HG03135 (cell line): ENCODE results near the gene IBA57.
"Not testable (repeated sequence)": the region's sequence is repeated elsewhere in the genome, so short reads cannot be mapped to it uniquely, and the experiment has no call there.

ENCODE experiments used
- ATAC-seq: cut with Tn5 transposase; IDR thresholded peaks from one replicate; pipeline ENCODE4 v1.9.1; 2021; ENCODE audit warnings: mild to moderate bottlenecking, moderate library complexity; ENCODE audit not compliant: unreplicated experiment

IBA57 gene

DNA sequence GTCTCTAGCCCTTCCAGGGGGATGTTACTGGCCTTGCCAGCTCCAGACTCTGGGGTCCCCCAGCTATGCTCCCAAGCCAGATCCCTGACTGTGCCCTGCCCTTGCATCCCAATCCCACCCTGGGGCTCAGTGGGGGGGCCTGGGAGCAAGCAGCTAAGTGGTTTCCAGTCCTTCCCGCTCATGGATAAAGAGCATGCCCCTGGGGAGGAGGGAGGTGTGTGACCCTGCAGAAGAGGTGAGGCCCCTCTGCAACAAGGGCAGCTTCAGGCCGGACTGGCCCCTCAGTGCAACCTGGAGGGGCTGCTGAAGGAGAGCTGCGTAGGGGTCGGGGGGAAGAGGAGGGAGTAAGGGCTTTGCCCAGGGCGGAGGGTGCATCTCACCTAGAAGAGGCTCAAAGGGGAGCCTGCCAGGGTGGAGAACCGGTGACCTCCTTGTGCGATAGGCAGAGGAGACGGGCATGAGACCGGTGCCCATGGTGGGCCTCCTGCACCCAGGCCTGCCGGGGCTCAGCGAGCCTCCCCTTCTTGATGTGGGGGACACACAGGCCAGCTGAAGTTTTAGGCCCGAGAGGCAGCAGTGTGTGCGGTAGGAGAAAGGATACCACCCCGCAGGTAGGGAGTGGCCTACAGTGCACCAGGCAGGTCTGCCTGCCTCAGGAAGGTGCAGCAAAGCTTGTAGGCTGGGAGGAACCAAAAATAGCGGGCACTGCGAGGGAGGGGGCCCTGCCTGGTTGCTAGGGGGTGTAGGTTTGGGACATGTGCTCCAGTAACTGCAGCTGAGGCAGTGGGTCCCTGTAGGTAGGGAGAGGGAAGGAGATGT, 45.3 kb downstream of the IBA57 start:
- ATAC-seq = no peak

DNA sequence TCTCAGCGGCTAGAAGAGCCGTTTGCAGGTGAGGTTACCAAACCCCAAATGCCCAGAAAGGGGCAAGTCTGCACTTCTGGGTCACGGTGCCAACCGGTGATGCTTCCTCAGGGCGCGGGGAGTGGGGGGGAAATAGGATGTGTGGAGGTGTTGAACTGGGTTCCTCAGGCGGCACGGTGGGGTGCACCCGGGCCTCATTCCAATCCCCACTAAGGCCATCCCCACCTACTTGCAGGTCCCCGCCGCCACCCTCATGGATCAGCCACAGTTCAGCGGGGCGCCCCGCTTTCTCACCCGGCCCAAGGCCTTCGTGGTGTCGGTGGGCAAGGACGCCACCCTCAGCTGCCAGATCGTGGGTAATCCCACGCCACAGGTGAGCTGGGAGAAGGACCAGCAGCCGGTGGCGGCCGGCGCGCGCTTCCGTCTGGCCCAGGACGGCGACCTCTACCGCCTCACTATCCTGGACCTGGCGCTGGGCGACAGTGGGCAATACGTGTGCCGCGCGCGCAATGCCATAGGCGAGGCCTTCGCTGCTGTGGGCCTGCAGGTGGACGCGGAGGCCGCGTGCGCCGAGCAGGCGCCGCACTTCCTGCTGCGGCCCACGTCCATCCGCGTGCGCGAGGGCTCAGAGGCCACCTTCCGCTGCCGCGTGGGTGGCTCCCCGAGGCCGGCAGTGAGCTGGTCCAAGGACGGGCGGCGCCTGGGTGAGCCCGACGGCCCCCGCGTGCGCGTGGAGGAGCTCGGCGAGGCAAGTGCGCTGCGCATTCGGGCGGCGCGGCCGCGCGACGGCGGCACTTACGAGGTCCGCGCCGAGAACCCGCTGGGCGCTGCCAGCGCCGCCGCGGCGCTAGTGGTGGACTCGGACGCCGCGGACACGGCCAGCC, 46.2 kb downstream of the IBA57 start:
- no peak for ATAC-seq

DNA sequence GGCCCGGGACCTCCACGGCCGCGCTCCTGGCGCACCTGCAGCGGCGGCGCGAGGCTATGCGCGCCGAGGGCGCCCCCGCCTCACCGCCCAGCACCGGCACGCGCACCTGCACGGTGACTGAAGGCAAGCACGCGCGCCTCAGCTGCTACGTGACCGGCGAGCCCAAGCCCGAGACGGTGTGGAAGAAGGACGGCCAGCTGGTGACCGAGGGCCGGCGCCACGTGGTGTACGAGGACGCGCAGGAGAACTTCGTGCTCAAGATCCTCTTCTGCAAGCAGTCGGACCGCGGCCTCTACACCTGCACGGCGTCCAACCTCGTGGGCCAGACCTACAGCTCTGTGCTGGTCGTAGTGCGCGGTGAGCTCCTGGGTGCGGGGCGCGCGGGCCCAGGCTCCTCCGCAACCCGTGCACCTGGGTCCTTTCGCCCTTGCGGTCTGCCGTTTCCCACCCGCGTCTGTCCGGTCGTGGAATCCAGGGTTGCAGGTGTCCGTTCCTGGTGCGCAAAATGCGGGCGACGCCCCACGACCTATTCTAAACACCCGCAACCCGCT, 46.9 kb downstream of the IBA57 start:
- ATAC-seq = no peak

DNA sequence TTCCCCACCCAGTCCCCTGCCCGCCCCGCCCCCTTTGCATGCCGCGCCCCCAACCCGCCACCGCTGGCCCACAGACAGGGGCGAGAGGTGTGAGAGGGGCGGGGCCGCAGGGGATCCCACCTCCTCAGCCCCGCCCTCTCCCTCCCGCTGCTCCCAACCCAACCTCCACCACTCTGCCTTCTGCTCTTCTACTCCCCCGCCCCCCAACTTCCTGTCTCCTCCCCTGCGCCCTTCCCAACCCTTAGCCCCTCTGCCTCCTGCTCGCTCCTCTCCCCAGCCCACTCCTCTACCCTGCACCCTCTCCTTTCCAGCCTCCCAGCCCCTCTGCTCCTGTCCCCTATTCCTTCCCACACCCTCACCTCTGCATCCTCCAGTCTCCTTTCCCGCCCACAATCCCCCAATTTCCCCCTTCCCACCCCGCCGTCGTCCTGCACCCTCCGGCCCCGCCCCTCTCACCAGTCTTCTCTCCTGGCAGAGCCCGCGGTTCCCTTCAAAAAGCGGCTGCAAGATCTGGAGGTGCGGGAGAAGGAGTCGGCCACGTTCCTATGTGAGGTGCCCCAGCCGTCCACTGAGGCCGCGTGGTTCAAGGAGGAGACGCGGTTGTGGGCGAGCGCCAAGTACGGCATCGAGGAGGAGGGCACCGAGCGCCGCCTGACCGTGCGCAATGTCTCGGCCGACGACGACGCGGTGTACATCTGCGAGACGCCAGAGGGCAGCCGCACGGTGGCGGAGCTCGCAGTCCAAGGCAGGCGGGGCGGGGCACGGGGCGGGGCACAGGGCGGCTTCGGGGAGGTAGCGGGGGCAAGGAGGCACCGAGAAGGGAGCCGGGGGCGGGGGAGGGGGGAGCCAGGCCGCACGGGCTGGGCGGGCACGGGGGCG, 47.6 kb downstream of the IBA57 start:
- peak; percentile 89 for ATAC-seq

DNA sequence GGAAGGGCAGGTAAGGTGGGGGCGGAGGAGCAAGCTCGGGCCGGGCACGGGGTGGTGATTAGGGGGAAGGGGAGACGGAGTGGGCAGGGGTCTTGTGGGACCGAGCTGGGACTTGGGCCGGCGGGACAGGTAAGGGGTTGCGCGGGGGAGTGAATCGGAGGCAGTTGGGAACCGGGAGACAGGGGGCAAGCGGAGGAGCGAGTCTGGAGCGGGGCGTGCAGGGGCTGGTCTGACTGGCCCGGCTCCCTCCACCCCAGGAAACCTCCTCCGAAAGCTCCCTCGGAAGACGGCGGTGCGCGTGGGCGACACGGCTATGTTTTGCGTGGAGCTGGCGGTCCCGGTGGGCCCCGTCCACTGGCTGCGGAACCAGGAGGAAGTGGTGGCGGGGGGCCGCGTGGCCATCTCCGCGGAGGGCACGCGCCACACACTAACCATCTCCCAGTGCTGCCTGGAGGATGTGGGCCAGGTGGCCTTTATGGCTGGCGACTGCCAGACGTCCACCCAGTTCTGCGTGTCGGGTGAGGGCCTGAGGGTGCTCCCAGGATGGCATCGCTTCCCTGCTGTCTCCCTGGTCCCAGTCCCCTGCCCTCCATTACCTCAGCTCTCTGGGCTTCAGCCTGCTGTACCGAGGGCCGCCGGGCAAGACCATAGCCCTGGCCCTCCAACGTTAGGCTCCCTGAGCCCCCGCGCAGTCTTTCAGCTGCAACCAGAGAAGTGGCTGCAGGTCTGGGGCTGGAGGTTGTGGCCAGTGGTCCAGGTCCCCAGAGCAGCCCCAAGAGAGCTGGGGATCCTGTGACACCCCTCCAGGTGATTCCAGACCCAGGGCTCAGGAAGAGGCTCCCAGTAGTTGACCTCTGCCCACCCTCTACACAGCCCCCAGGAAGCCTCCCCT, 48.6 kb downstream of the IBA57 start:
- ATAC-seq = no peak

DNA sequence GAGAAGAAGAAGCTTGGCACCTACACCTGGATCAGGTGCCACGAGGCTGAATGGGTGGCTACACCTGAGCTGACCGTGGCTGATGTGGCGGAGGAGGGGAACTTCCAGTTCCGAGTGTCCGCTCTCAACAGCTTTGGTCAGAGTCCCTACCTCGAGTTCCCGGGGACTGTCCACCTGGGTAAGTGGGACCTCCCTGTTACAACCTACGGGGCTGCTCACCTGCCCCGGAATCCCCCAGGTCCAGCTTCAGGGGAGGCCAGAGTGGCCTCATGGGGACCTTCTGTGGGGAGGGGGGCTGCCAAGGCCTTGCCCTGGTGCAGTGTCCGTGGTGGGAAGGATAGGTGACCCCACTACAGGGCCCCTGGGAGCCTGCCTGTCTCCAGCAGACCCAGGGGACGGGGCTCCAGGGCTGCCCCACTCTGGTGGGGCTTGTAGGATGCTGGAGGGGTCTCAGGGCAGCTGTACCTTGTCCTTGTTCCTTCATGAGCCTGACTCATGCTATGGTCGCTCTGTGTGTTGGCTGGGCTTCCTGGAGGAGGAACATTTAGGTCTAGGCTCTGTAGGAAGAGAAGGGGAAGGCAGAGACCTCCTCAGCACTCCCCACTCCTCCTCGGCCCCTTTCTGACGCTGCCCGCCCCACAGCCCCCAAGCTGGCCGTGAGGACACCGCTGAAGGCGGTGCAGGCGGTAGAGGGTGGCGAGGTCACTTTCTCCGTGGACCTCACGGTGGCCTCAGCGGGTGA, 49.5 kb downstream of the IBA57 start:
- ATAC-seq = no peak

DNA sequence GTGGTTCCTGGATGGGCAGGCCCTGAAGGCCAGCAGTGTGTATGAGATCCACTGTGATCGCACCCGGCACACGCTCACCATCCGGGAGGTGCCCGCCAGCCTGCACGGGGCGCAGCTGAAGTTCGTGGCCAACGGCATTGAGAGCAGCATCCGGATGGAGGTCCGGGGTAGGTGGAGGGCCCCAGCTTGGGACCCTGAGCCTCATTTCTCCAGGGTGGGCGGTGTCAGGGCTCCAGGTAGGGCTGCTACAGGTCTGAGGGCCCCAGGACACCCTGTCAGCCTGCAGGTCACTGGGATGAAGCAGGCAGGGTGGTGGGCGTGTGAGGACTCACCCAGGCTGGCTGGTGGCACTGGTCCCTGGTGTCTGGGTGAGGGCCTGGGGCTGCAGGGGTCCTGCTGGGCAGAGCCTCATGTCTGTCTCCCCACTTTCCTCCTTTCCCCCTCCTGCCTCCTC, 50.1 kb downstream of the IBA57 start:
- no peak for ATAC-seq

DNA sequence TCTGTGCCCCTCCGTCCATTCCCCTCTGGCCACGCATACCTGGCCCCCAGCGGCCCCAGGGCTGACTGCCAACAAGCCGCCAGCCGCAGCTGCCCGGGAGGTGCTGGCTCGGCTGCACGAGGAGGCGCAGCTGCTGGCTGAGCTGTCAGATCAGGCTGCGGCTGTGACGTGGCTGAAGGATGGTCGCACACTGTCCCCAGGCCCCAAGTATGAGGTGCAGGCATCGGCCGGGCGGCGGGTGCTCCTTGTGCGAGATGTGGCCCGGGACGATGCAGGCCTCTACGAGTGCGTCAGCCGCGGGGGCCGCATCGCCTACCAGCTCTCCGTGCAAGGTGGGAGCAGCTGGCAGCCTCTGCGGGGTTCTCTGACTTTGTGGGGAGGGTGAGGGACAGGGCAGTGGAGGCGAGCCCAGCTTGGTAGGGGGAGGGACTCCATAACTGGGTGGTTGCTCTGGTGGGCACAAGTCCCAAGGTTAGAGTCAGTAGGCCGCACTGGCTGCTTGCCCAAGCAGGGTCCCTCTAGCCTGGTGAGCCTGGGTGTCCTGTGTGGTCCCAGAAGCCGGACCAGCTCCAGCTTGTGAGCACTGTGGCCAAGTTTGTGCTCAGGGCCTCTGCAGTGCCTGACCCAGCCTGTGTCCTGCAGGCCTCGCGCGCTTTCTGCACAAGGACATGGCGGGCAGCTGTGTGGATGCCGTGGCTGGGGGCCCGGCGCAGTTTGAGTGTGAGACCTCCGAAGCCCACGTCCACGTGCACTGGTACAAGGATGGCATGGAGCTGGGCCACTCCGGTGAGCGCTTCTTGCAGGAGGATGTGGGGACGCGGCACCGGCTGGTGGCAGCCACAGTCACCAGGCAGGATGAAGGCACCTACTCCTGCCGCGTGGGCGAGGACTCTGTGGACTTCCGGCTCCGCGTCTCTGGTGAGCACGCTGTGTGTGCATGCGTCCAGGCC, 51.0 kb downstream of the IBA57 start:
- no peak for ATAC-seq

DNA sequence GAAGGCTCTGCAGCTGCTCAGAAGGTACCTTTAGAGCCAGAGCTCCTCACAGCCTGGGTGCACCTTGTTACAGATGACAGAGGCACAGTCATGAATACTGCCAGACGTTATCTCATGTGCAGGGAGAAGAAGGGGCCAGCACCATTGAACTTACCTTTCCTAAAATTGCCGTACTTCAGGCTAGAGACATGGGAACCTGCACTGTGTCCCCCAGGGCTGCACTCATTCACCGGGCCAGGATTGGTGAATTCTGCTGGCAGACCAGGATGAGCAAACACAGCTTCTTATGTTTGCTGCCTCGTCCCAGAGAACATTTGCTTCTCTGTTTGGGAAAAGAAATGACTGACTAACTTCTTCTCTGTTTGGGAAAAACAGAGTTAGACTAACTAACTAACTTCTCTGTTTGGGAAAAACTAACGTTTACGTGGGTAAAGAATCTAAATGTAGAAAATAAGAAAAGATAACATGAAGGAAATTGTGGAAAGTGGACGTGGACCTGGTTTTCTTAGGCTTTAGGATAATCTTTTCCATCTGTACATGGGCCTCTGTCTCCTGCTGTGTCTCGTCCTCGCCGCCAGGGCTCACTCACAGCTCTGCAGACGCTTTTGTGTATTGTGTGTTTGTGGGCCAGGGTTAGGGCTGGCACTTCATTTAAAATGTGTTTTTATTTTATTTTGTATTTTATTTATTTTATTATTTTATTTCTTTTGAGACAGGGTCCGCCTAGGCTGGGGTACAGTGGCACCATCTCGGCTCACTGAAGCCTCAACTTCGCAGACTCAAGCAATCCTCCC, 52.1 kb downstream of the IBA57 start:
- ATAC-seq = no peak

DNA sequence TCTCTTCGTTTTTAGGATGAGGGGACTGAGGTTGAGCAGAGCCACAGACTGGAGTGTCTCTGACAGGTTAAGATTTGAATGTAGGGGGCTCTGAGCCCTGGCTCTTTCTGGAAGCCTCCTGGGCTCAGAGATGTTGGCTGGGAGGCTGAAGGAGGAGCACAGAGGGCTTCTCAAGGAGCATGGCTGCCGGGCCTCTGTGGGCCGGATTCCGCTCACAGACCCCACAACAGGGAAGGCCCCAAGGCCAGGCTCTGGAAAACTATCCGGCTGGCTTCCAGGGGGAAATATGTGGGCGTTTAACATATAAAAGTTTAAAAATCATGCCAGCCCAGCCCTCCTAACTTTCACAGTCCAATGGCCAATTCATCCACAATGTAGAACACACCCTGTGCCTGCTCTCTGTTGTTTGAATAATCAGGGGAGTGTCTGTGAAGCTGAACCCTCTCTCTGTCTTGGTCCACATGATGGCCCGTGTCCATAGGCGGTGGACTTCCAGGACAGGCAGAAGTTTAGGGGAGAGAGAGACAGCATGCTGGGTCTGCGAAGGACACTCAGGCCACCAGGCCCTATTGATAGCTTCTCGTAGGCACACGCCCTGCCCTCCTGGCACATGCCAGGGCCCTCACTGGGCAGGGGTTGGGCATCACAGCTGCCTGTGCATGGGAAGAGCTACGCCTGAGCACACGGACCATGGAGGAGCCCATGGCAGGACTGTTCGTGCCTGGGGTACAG, 53.1 kb downstream of the IBA57 start:
- no peak for ATAC-seq

DNA sequence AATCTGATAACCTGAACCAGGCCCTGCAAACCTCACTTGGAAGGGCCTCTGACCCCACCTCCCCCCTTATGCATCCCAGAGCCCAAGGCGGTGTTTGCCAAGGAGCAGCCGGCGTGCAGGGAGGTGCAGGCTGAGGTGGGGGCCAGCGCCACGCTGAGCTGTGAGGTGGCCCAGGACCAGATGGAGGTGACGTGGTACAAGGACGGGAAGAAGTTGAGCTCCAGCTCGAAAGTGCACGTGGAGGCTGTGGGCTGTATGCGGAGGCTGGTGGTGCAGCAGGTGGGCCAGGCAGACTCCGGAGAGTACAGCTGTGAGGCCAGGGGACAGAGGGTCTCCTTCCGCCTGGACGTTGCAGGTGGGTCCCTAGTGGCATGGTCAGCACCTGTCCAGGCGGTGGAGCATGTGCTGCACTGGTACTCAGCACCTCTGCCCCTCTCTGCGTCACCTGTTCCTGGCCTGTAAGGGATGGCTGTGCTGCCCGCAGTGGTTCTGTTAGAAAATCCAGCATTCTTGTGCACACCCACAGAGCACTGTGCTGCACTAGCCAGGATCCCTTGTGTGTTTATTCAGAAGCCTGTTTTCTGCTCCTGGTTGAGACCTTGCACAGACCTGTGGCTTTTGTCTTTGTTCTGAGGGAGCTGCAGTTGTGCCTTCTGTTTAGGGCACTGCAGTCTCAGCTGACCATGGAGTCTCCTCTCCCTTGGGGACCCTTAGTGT, 53.8 kb downstream of the IBA57 start:
- no peak for ATAC-seq

DNA sequence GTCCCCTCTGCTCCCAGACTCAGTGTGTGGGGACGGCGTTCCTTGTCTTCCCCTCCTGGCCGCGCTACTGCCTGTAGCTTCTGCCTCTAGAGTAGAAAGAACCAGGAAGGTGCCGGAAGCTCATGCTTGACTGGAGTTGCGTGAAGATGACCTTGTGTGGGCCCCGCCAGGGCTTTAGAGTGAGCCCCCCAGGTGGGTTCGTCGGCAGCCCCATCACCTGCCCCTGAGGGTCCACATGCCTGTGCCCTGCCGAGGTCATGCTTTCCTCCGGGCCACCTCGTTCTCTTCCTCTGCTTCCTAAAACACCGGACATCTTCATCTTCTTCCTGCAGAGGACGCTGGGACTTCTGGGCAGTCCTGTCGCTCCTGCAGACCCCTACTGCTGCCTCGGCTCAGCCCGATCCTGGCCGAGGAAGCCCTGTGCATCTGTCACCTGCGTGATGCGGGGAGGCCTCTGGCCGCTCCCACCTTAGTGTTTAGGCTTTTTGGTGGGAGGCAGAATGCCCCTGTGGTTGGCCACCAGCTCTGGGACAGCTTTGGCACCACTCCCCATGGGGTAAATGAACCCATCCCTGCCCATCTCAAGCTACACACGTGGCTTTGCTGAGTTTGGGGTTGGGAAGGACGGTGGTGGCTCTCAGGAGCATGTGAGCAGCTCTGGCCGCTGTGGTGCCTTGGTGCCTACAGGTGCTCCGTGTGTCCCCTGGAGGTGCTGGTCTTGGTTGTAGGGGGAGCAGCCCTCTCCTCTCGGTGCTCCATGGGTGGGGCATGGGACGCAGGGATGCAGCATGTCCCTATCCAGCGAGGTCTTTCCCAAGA, 54.6 kb downstream of the IBA57 start:
- no peak for ATAC-seq

DNA sequence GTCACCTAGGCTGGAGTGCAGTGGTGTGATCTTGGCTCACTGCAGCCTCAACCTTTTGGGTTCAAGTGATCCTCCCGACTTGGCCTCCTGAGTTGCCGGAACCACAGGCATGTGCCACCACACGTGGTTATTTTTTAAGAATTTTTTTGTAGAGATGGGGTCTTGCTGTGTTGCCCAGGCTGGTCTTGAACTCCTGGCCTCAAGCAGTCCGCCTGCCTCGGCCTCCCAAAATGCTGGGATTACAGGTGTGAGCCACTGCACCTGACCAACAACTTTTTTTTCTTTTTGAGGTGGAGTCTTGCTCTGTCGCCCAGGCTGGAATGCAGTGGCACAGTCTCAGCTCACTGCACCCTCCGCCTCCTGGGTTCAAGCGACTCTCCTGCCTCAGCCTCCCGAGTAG, 55.5 kb downstream of the IBA57 start:
- not testable (repeated sequence) for ATAC-seq

DNA sequence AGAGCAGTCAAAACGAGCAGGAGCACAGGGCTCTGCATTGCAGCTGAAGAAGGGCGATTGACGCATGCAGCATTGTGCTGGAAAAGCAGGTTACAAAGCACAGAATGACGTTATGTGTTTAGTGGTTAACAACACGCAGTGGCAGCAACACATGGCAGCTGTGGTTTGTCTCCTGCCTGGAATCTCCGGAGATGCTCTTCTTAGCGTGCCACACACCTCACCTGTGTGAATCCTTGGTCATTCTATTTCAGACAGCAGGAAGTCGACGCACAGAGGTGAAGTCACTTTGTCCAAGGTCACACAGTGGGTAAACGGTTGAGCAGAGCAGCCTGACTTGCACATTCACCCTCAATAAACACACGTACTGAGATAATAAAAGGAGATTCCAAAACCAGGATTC, 56.9 kb downstream of the IBA57 start:
- ATAC-seq = no peak
